Measurements from ENCODE around the gene MAP3K14.
A peak's percentile ranks its signal among the peaks of the same experiment; 100 is the strongest.

Gene MAP3K14

GRCh38 chr17:45310380-45311324 lies 6.2 kb downstream of the MAP3K14 start:
- DNase-seq (ENCODE audit: extremely low read depth, low read depth), result no peak
- no peak for TF ChIP-seq CTCF (IDR thresholded peaks at IDR 0.05; ENCODE audit: low read depth, low read length)

- DNase-seq (ENCODE audit: extremely low read depth, low read depth), result no peak
- no peak for TF ChIP-seq CTCF (IDR thresholded peaks at IDR 0.05; ENCODE audit: low read depth, low read length)
Measured at GRCh38 chr17:45309400-45309799, 7.4 kb downstream of the MAP3K14 start.

GRCh38 chr17:45308840-45309239 lies 8.0 kb downstream of the MAP3K14 start:
- no peak for TF ChIP-seq CTCF (IDR thresholded peaks at IDR 0.05; ENCODE audit: low read depth, low read length)
- no peak for DNase-seq (ENCODE audit: extremely low read depth, low read depth)

- no peak for TF ChIP-seq CTCF (IDR thresholded peaks at IDR 0.05; ENCODE audit: low read depth, low read length)
Measured at GRCh38 chr17:45308016-45308365, 8.8 kb downstream of the MAP3K14 start.

GRCh38 chr17:45307290-45308015 lies 9.4 kb downstream of the MAP3K14 start:
- peak; percentile 66 for DNase-seq (ENCODE audit: extremely low read depth, low read depth)
- TF ChIP-seq CTCF (IDR thresholded peaks at IDR 0.05; ENCODE audit: low read depth, low read length), result no peak

More at GRCh38 chr17:45308016-45308365, 8.8 kb downstream of the MAP3K14 start:
- no peak for DNase-seq (ENCODE audit: extremely low read depth, low read depth)

GRCh38 chr17:45306623-45307022 lies 10.2 kb downstream of the MAP3K14 start:
- DNase-seq (ENCODE audit: extremely low read depth, low read depth), result no peak
- no peak; the same call in 1 of the 2 replicates for TF ChIP-seq CTCF (IDR thresholded peaks at IDR 0.05; ENCODE audit: low read depth, low read length)

GRCh38 chr17:45306094-45306493 lies 10.7 kb downstream of the MAP3K14 start:
- no peak for TF ChIP-seq CTCF (IDR thresholded peaks at IDR 0.05; ENCODE audit: low read depth, low read length)
- no peak for DNase-seq (ENCODE audit: extremely low read depth, low read depth)
